B cell (primary cell): Measurements from ENCODE around the gene WDR64. TPM values are rescaled to one million over a fixed set of nuclear protein-coding genes. Genes with fewer than 3 reads are reported as not detected.

Experiments used
- ATAC-seq: fragments of 200-7000 bp; cut with Tn5 transposase; one replicate; pipeline ENCODE4 v1.10.0; 2021; ENCODE audit warnings: low read depth, mild to moderate bottlenecking, moderate number of reproducible peaks, moderate library complexity
- CTCF ChIA-PET: fragments of 350-600 bp; sonication (Branson Sonifier 250); formaldehyde crosslinking; loops from one replicate; lab custom pipeline; 2021; ENCODE audit warnings: antibody characterized with exemption, inconsistent platforms; lab: Charles Lee
- POLR2A ChIA-PET: fragments of 350-600 bp; sonication (Branson Sonifier 250); formaldehyde crosslinking; loops from one replicate; lab custom pipeline; 2021; ENCODE audit warnings: antibody characterized with exemption; lab: Charles Lee
- DNase-seq: peaks from one replicate; pipeline ENCODE4 v3.0.0; 2013
- H2AFZ ChIP-seq: 2 replicates; pipeline ENCODE4 v1.6.1; 2012; ENCODE audit warnings: mild to moderate bottlenecking, low read depth, low read length; ENCODE audit not compliant: insufficient read depth, poor library complexity, severe bottlenecking
- H3K27ac ChIP-seq, 2 donors: 1 replicate in 1 of 2; 2 replicates in 1 of 2; pipeline ENCODE4 v1.5.1; 2012 to 2013; ENCODE audit warnings: low read length in 2 of 2, mild to moderate bottlenecking in 2 of 2, moderate library complexity in 1 of 2
- H3K27me3 ChIP-seq, 4 experiments: fragments of 200-600 bp in 1 of 4; sonication (generic) in 1 of 4; replicated peaks in 1 of 4; 1 replicate in 2 of 4; 2 replicates in 2 of 4; pipeline versions ENCODE4 v1.6.1 to v1.7.0; 2013 to 2016; ENCODE audit warnings: low read length in 3 of 4, mild to moderate bottlenecking in 2 of 4, mixed read lengths in 1 of 4, moderate library complexity in 1 of 4; ENCODE audit not compliant: insufficient read depth in 4 of 4, control insufficient read depth in 3 of 4; ENCODE audit errors: control extremely low read depth in 1 of 4
- H3K36me3 ChIP-seq, 2 experiments: replicated peaks in 1 of 2; 1 replicate in 1 of 2; 2 replicates in 1 of 2; pipeline versions ENCODE4 v1.6.1 to v1.7.1; 2013; ENCODE audit warnings: low read length in 1 of 2; ENCODE audit not compliant: insufficient read depth in 2 of 2, control insufficient read depth in 1 of 2; ENCODE audit errors: control extremely low read depth in 1 of 2, extremely low read depth in 1 of 2
- H3K4me1 ChIP-seq, 2 donors: fragments of 200-600 bp in 1 of 2; sonication (generic) in 1 of 2; 1 replicate in 1 of 2; 2 replicates in 1 of 2; pipeline versions ENCODE4 v1.5.1 to v1.6.1; 2013 to 2017; ENCODE audit warnings: low read length in 2 of 2; ENCODE audit not compliant: control insufficient read depth in 2 of 2, insufficient read depth in 2 of 2
- H3K4me2 ChIP-seq: replicated peaks from 2 replicates; pipeline ENCODE3; 2012; ENCODE audit warnings: mild to moderate bottlenecking, low read depth, low read length; ENCODE audit not compliant: poor library complexity, severe bottlenecking
- H3K4me3 ChIP-seq, 5 experiments: fragments of 200-600 bp in 1 of 5; sonication (generic) in 1 of 5; 1 replicate in 3 of 5; 2 replicates in 2 of 5; pipeline versions ENCODE4 v1.5.1 to v1.7.0; 2011 to 2016; ENCODE audit warnings: low read length in 4 of 5, mild to moderate bottlenecking in 4 of 5, low read depth in 2 of 5, control low read depth in 1 of 5, moderate library complexity in 1 of 5; ENCODE audit not compliant: insufficient read depth in 1 of 5; ENCODE audit errors: control extremely low read depth in 1 of 5, extremely low read depth in 1 of 5
- H3K79me2 ChIP-seq: fragments of 200-600 bp; sonication (generic); one replicate; pipeline ENCODE4 v1.6.0; 2016; ENCODE audit warnings: low read length; ENCODE audit not compliant: control insufficient read depth, insufficient read depth
- H3K9ac ChIP-seq: fragments of 200-600 bp; sonication (generic); 2 replicates; pipeline ENCODE4 v1.6.1; 2017; ENCODE audit warnings: mild to moderate bottlenecking, low read length, moderate library complexity
- H3K9me3 ChIP-seq, 3 donors: one replicate each; pipeline versions ENCODE4 v1.6.1 to v1.7.1; 2013; ENCODE audit warnings: low read length in 2 of 3; ENCODE audit not compliant: control insufficient read depth in 2 of 3, insufficient read depth in 1 of 3; ENCODE audit errors: control extremely low read depth in 1 of 3
- H4K20me1 ChIP-seq: 2 replicates; pipeline ENCODE4 v1.6.0; 2012; ENCODE audit warnings: mild to moderate bottlenecking, low read length; ENCODE audit not compliant: insufficient read depth, control insufficient read depth, poor library complexity, severe bottlenecking
- H3K27ac Mint-ChIP-seq: one replicate; pipeline ENCODE4 v1.8.0; 2021; ENCODE audit warnings: mixed read lengths
- H3K27me3 Mint-ChIP-seq: one replicate; pipeline ENCODE4 v1.8.0; 2021; ENCODE audit warnings: mixed read lengths
- H3K4me1 Mint-ChIP-seq: one replicate; pipeline ENCODE4 v1.8.0; 2021; ENCODE audit warnings: mixed read lengths
- H3K4me3 Mint-ChIP-seq: one replicate; pipeline ENCODE4 v1.8.0; 2021; ENCODE audit warnings: mixed read lengths
- H3K9me3 Mint-ChIP-seq: one replicate; pipeline ENCODE4 v1.8.0; 2022; ENCODE audit warnings: mixed read lengths; ENCODE audit not compliant: insufficient read depth
- CTCF ChIP-seq: fragments of 200-600 bp; IDR thresholded peaks from one replicate; pipeline ENCODE4 v1.8.0; 2022; ENCODE audit warnings: antibody characterized with exemption, mild to moderate bottlenecking
- EZH2 ChIP-seq: IDR thresholded peaks from 2 replicates; pipeline ENCODE4 v1.6.1; 2012; ENCODE audit warnings: borderline replicate concordance, low read depth, mild to moderate bottlenecking, moderate library complexity, low read length; ENCODE audit not compliant: insufficient read depth, poor library complexity, severe bottlenecking
- whole genome bisulfite sequencing: methylation state at CpG from one replicate; pipeline ENCODE4 v1.1.5; 2013; ENCODE audit warnings: missing lambda C conversion rate; ENCODE audit not compliant: insufficient coverage; 5-methylcytosine and 5-hydroxymethylcytosine counted together
- intact Hi-C: fragments of 100-400 bp; cut with micrococcal nuclease; formaldehyde crosslinking; loops from one replicate; pipeline ENCODE4 v1.10.0; 2022
- polyA plus RNA-seq: library from polyadenylated mRNA; depleted of rRNA; stranded (reverse); fragments of >200 nt; gene quantifications from 2 replicates; pipeline ENCODE4 v1.2.3, GENCODE V29; 2012
- total RNA-seq, 2 donors: library from RNA; stranded (reverse); fragments of 120-200 nt in 1 of 2; gene quantifications; 1 replicate in 1 of 2; 2 replicates in 1 of 2; pipeline versions ENCODE4 v1.2.3 to v1.2.4, GENCODE V29; 2013 to 2022

The WDR64 gene
- total and polyA plus RNA-seq, 2 donors (not counting 1 experiment from before 2014, with no cell fraction given), result 0.13 TPM; not detected in 1

GRCh38 chr1:241808265-241808664, 156.2 kb downstream of the WDR64 start:
- no peaks in the 10 kb centered on the region for H3K36me3 ChIP-seq
- Mint-ChIP-seq H3K9me3 (no peaks in the 10 kb centered on the region), H3K27me3 (peaks cover 5% of the 10 kb centered on the region), H3K4me1 (no peaks in the 10 kb centered on the region), H3K4me3 (no peak overlapping the region), H3K27ac (no peak overlapping the region)
- H3K9ac ChIP-seq, result no peak overlapping the region
- H3K4me2 ChIP-seq, result no peak overlapping the region
- H3K27me3 ChIP-seq, result no peaks in the 10 kb centered on the region
- intact Hi-C loops, result no loop called here
- no peak overlapping the region for H3K27ac ChIP-seq
- no peaks in the 10 kb centered on the region for H3K9me3 ChIP-seq
- H4K20me1 ChIP-seq, result no peaks in the 10 kb centered on the region
- DNase-seq (no peak), ATAC-seq (no peak)
- H2AFZ ChIP-seq, result no peak overlapping the region
- no peaks in the 10 kb centered on the region for H3K4me1 ChIP-seq
- CTCF ChIA-PET, result no interaction called here
- POLR2A ChIA-PET, result no interaction called here
- no peaks in the 10 kb centered on the region for H3K79me2 ChIP-seq
- TF ChIP-seq EZH2, result no peak
- no peak for TF ChIP-seq CTCF
- H3K4me3 ChIP-seq, result no peak overlapping the region
- 29% methylated on average over 1 of the region's 2 CpGs for WGBS

- WGBS, result 75% methylated on average over 4 of the region's 8 CpGs
- Histone ChIP-seq H3K27ac (no peak overlapping the region), H2AFZ (no peak overlapping the region), H3K4me1 (no peaks in the 10 kb centered on the region), H3K4me3 (no peak overlapping the region), H4K20me1 (no peaks in the 10 kb centered on the region), H3K79me2 (no peaks in the 10 kb centered on the region), H3K36me3 (no peaks in the 10 kb centered on the region), H3K27me3 (no peaks in the 10 kb centered on the region), H3K9ac (no peak overlapping the region), H3K4me2 (no peak overlapping the region), H3K9me3 (no peaks in the 10 kb centered on the region)
- ATAC-seq (no peak), DNase-seq (no peak)
- Mint-ChIP-seq H3K27me3 (peaks cover 7% of the 10 kb centered on the region), H3K27ac (no peak overlapping the region), H3K4me3 (no peak overlapping the region), H3K4me1 (no peaks in the 10 kb centered on the region), H3K9me3 (no peaks in the 10 kb centered on the region)
- CTCF ChIA-PET, result interaction anchor here (0.6 kb wide), 1 partner anchor 199 kb away, joined by 3 read pairs; no protein-coding TSS in a partner anchor
- POLR2A ChIA-PET, result no interaction called here
- TF ChIP-seq EZH2 (no peak), CTCF (no peak)
- intact Hi-C loops, result no loop called here
These were observed 158.8 kb downstream of the WDR64 start for GRCh38 chr1:241810769-241811405.
